H1 (cell line): ENCODE results near the gene ZNF587B. TPM values are rescaled to one million over a fixed set of nuclear protein-coding genes. Genes with fewer than 3 reads are reported as not detected.

Experiments
- CTCF ChIA-PET: fragments of 300-600 bp; sonication (Branson Sonifier 250); formaldehyde crosslinking; loops from one replicate; lab custom pipeline; 2021; ENCODE audit not compliant: partially characterized antibody; lab: Charles Lee
- POLR2A ChIA-PET: fragments of 300-600 bp; sonication (Branson Sonifier 250); formaldehyde crosslinking; loops from one replicate; lab custom pipeline; 2021; ENCODE audit warnings: inconsistent platforms; ENCODE audit not compliant: partially characterized antibody; lab: Charles Lee
- DNase-seq, 2 experiments: peaks; one replicate each; pipeline versions ENCODE4 v3.0.0 to v3.0.0-alpha.2; 2010 to 2022; ENCODE audit warnings: low spot score in 2 of 2, low read depth in 1 of 2, mixed read lengths in 1 of 2
- FAIRE-seq: peaks from 2 replicates; lab custom pipeline; 2011; peaks lifted over from hg19 to GRCh38; lab: Jason Lieb, UNC
- H2AFZ ChIP-seq: 2 replicates; pipeline ENCODE4 v1.8.1; 2012; ENCODE audit warnings: low read length, inconsistent platforms
- H2AK5ac ChIP-seq: 2 replicates; pipeline ENCODE4 v1.6.1; 2013; ENCODE audit warnings: low read depth, low read length
- H2BK120ac ChIP-seq: replicated peaks from 2 replicates; pipeline ENCODE3; 2013; ENCODE audit warnings: low read depth, low read length, inconsistent platforms
- H2BK12ac ChIP-seq: 2 replicates; pipeline ENCODE4 v1.6.1; 2013; ENCODE audit warnings: low read depth, low read length
- H2BK15ac ChIP-seq: 2 replicates; pipeline ENCODE4 v1.6.1; 2013; ENCODE audit warnings: low read length
- H2BK20ac ChIP-seq: 2 replicates; pipeline ENCODE4 v1.6.1; 2013; ENCODE audit warnings: low read length
- H2BK5ac ChIP-seq: 2 replicates; pipeline ENCODE4 v1.6.1; 2013; ENCODE audit warnings: low read depth, low read length
- H3K14ac ChIP-seq: 2 replicates; pipeline ENCODE4 v1.6.1; 2013; ENCODE audit warnings: inconsistent platforms; ENCODE audit not compliant: insufficient read length
- H3K18ac ChIP-seq: 2 replicates; pipeline ENCODE4 v1.6.1; 2013; ENCODE audit warnings: low read length; ENCODE audit errors: extremely low read depth
- H3K23ac ChIP-seq: 2 replicates; pipeline ENCODE4 v1.6.1; 2013; ENCODE audit warnings: inconsistent platforms; ENCODE audit not compliant: insufficient read length
- H3K23me2 ChIP-seq: 2 replicates; pipeline ENCODE4 v1.6.1; 2013; ENCODE audit warnings: low read depth, low read length
- H3K27ac ChIP-seq: 2 replicates; pipeline ENCODE4 v1.6.1; 2011; ENCODE audit warnings: low read depth, low read length, inconsistent platforms
- H3K27me3 ChIP-seq, 4 experiments: replicated peaks in 1 of 4; 1 replicate in 1 of 4; 2 replicates in 3 of 4; pipeline versions ENCODE4 v1.6.1 to v1.8.1; 2011 to 2013; ENCODE audit warnings: low read length in 3 of 4, mild to moderate bottlenecking in 3 of 4, inconsistent platforms in 2 of 4, mixed read lengths in 2 of 4, moderate library complexity in 1 of 4; ENCODE audit not compliant: control insufficient read depth in 3 of 4, insufficient read depth in 3 of 4; ENCODE audit errors: extremely low read depth in 1 of 4
- H3K36me3 ChIP-seq, 4 experiments: 2 replicates each; pipeline versions ENCODE4 v1.6.1 to v1.8.1; 2011 to 2013; ENCODE audit warnings: mild to moderate bottlenecking in 4 of 4, low read length in 3 of 4, moderate library complexity in 2 of 4, control low read depth in 1 of 4, inconsistent platforms in 1 of 4; ENCODE audit not compliant: insufficient read depth in 4 of 4, control insufficient read depth in 2 of 4
- H3K4ac ChIP-seq: replicated peaks from 2 replicates; pipeline ENCODE3; 2013; ENCODE audit warnings: low read length, low read depth, mixed read lengths, inconsistent platforms; ENCODE audit not compliant: insufficient read length
- H3K4me1 ChIP-seq, 4 experiments: replicated peaks in 1 of 4; 1 replicate in 1 of 4; 2 replicates in 3 of 4; pipeline versions ENCODE4 v1.6.1 to v1.8.1; 2011 to 2013; ENCODE audit warnings: low read length in 3 of 4, inconsistent platforms in 2 of 4, mixed read lengths in 1 of 4; ENCODE audit not compliant: insufficient read depth in 4 of 4, control insufficient read depth in 3 of 4
- H3K4me2 ChIP-seq, 2 experiments: 2 replicates each; pipeline versions ENCODE4 v1.6.1 to v1.8.1; 2011 to 2013; ENCODE audit warnings: low read depth in 2 of 2, low read length in 2 of 2, control low read depth in 1 of 2, inconsistent platforms in 1 of 2, mild to moderate bottlenecking in 1 of 2; ENCODE audit not compliant: insufficient read depth in 1 of 2
- H3K4me3 ChIP-seq, 4 experiments: fragments of 200-600, 300-600 bp in 1 of 4; sonication (generic), shearing (Covaris generic), sonication (Bioruptor Twin) in 1 of 4; 2 replicates each; pipeline versions ENCODE4 v1.5.1 to v1.8.1; 2011 to 2016; ENCODE audit warnings: low read length in 4 of 4, low read depth in 3 of 4, control low read depth in 2 of 4, inconsistent platforms in 2 of 4, mild to moderate bottlenecking in 2 of 4, mixed read lengths in 1 of 4, moderate library complexity in 1 of 4; ENCODE audit not compliant: insufficient read depth in 2 of 4; ENCODE audit errors: extremely low read depth in 1 of 4
- H3K56ac ChIP-seq: replicated peaks from 2 replicates; pipeline ENCODE3; 2013; ENCODE audit warnings: low read depth, mild to moderate bottlenecking, mixed read lengths, low read length, inconsistent platforms; ENCODE audit not compliant: insufficient read length
- H3K79me1 ChIP-seq: 2 replicates; pipeline ENCODE4 v1.6.1; 2013; ENCODE audit warnings: low read depth, low read length, control low read depth
- H3K79me2 ChIP-seq, 2 experiments: 2 replicates each; pipeline versions ENCODE4 v1.6.1 to v1.8.1; 2012 to 2013; ENCODE audit warnings: low read length in 2 of 2, mild to moderate bottlenecking in 2 of 2, inconsistent platforms in 1 of 2; ENCODE audit not compliant: insufficient read depth in 2 of 2, control insufficient read depth in 1 of 2
- H3K9ac ChIP-seq, 4 experiments: replicated peaks in 1 of 4; 1 replicate in 1 of 4; 2 replicates in 3 of 4; pipeline versions ENCODE4 v1.6.1 to v1.8.1; 2011 to 2013; ENCODE audit warnings: low read depth in 3 of 4, low read length in 3 of 4, control low read depth in 2 of 4, mild to moderate bottlenecking in 2 of 4, moderate library complexity in 2 of 4, inconsistent platforms in 1 of 4; ENCODE audit errors: extremely low read depth in 1 of 4
- H3K9me3 ChIP-seq, 2 experiments: 2 replicates each; pipeline versions ENCODE4 v1.6.1 to v1.8.1; 2012 to 2013; ENCODE audit warnings: mild to moderate bottlenecking in 2 of 2, moderate library complexity in 2 of 2, control low read depth in 1 of 2, inconsistent platforms in 1 of 2, low read depth in 1 of 2, low read length in 1 of 2, mixed read lengths in 1 of 2; ENCODE audit not compliant: insufficient read depth in 2 of 2
- H4K20me1 ChIP-seq, 2 experiments: replicated peaks in 1 of 2; 2 replicates each; pipeline versions ENCODE3 to v1.8.1; 2011 to 2013; ENCODE audit warnings: inconsistent platforms in 2 of 2, low read length in 2 of 2, mild to moderate bottlenecking in 1 of 2; ENCODE audit not compliant: insufficient read depth in 2 of 2, control insufficient read depth in 1 of 2
- H4K5ac ChIP-seq: 2 replicates; pipeline ENCODE4 v1.6.1; 2013; ENCODE audit warnings: low read length, low read depth, mixed read lengths, inconsistent platforms; ENCODE audit not compliant: insufficient read length
- H4K8ac ChIP-seq: 2 replicates; pipeline ENCODE4 v1.8.0; 2013; ENCODE audit warnings: mild to moderate bottlenecking, moderate library complexity, low read length, inconsistent platforms; ENCODE audit not compliant: insufficient read depth; ENCODE audit errors: extremely low read depth
- H4K91ac ChIP-seq: replicated peaks from 2 replicates; pipeline ENCODE3; 2013; ENCODE audit warnings: low read length, mixed read lengths, inconsistent platforms; ENCODE audit not compliant: insufficient read length
- BCL11A ChIP-seq, 2 experiments: IDR thresholded peaks; one replicate each; pipeline ENCODE4 v1.6.1; 2011; ENCODE audit warnings: low read depth in 2 of 2, low read length in 2 of 2, mild to moderate bottlenecking in 2 of 2
- BRCA1 ChIP-seq: IDR thresholded peaks from 2 replicates; pipeline ENCODE4 v1.6.1; 2012; ENCODE audit warnings: low read depth, low read length, improper control_type of control experiment
- CTBP2 ChIP-seq: IDR thresholded peaks from 2 replicates; pipeline ENCODE4 v1.7.0; 2011; ENCODE audit warnings: borderline replicate concordance, mild to moderate bottlenecking, moderate library complexity, mixed read lengths, low read length; ENCODE audit not compliant: insufficient read depth, insufficient read length
- EGR1 ChIP-seq: IDR thresholded peaks from 2 replicates; pipeline ENCODE4 v1.6.1; 2011; ENCODE audit warnings: low read depth, low read length, borderline replicate concordance
- NRF1 ChIP-seq: IDR thresholded peaks from 2 replicates; pipeline ENCODE4 v1.6.1; 2011; ENCODE audit warnings: mild to moderate bottlenecking, low read depth, low read length, improper control_type of control experiment
- PHF8 ChIP-seq: fragments of 200-600 bp; sonication (generic); conservative IDR thresholded peaks from 2 replicates; pipeline ENCODE4 v1.7.1; 2012; ENCODE audit warnings: low read depth, mild to moderate bottlenecking, inconsistent platforms, low read length, moderate library complexity
- RBBP5 ChIP-seq: IDR thresholded peaks from 2 replicates; pipeline ENCODE4 v1.7.1; 2012; ENCODE audit warnings: low read depth, mild to moderate bottlenecking, inconsistent platforms, low read length, moderate library complexity, borderline replicate concordance
- RNF2 ChIP-seq: fragments of 200-900, 300-1000 bp; sonication (generic); IDR thresholded peaks from 2 replicates; pipeline ENCODE4 v1.7.1; 2016; ENCODE audit warnings: borderline replicate concordance, low read depth, mild to moderate bottlenecking, antibody characterized with exemption, low read length; ENCODE audit not compliant: poor library complexity, severe bottlenecking; ENCODE audit errors: missing control alignments
- RXRA ChIP-seq: IDR thresholded peaks from 2 replicates; pipeline ENCODE4 v1.6.1; 2011; ENCODE audit warnings: low read depth, mild to moderate bottlenecking, low read length, moderate library complexity; ENCODE audit not compliant: insufficient read depth
- YY1 ChIP-seq: IDR thresholded peaks from 2 replicates; pipeline ENCODE4 v1.6.1; 2011; ENCODE audit warnings: low read depth, mild to moderate bottlenecking, low read length
- WGBS, 2 experiments: shearing (Covaris generic) in 1 of 2; methylation state at CpG; one replicate each; pipeline versions ENCODE4 v1.1.6 to v1.1.7; 2013 to 2015; ENCODE audit warnings: low lambda C conversion rate in 2 of 2, mixed read lengths in 2 of 2, inconsistent platforms in 1 of 2, low coverage in 1 of 2, missing lambda C conversion rate in 1 of 2; ENCODE audit not compliant: insufficient replicate concordance in 2 of 2, insufficient coverage in 1 of 2, insufficient read length in 1 of 2; ENCODE audit errors: extremely low coverage in 1 of 2, missing lambda C conversion rate in 1 of 2; 5-methylcytosine and 5-hydroxymethylcytosine counted together
- polyA plus RNA-seq, 7 experiments: library from polyadenylated mRNA; depleted of rRNA in 3 of 7; stranded (reverse) in 5 of 7; unstranded in 2 of 7; fragments of >200 nt in 5 of 7; fragments of 200-250 nt in 2 of 7; gene quantifications; 1 replicate in 5 of 7; 2 replicates in 1 of 7; 4 replicates in 1 of 7; pipeline versions ENCODE4 v1.2.1 to v1.2.3, GENCODE V29; 2011 to 2013; ENCODE audit warnings: missing spikeins in 2 of 7, mixed read lengths in 2 of 7
- total RNA-seq: library from RNA; stranded (reverse); fragmentation: NEBNext Ultra II Directional; extraction: Animal tissue kit (Norgen Biotek cat#: 25700); gene quantifications from 2 replicates; pipeline ENCODE4 v1.2.1, GENCODE V29; 2021
- TF ChIP-seq, protein P1 (sequence below): IDR thresholded peaks from 2 replicates; pipeline ENCODE4 v1.6.1; 2011; ENCODE audit warnings: low read length, improper control_type of control experiment

Gene ZNF587B
- total and polyA plus RNA-seq, 2 of the 8 experiments (the other 6 are each of a cell fraction or from before 2014, with no cell fraction given) = 13.8 to 60.1 TPM

GRCh38 chr19:57841122-57841763 lies 11.1 kb downstream of the ZNF587B start:
- no peak overlapping the region for H3K4ac ChIP-seq
- ChIA-PET POLR2A (interaction anchor here (1.1 to 3.4 kb wide), 4 partner anchors 9 to 47 kb away, joined by 3 to 16 read pairs (median 7); partner anchors contain the start of genes ZNF587 and ZNF587B), CTCF (no interaction called here)
- H4K5ac ChIP-seq = no peak overlapping the region
- H2BK12ac ChIP-seq = no peak overlapping the region
- H3K79me1 ChIP-seq = peaks cover 5% of the 10 kb centered on the region; the same call in 1 of the 2 replicates
- no peak overlapping the region for H2AFZ ChIP-seq
- H4K8ac ChIP-seq = no peak overlapping the region
- H3K4me1 ChIP-seq = no peaks in the 10 kb centered on the region
- no peak overlapping the region for H2BK120ac ChIP-seq
- H3K23ac ChIP-seq = no peak overlapping the region
- H3K23me2 ChIP-seq = no peaks in the 10 kb centered on the region
- H3K18ac ChIP-seq = no peak overlapping the region
- DNase-seq = no peak
- 97% methylated on average over 6 of the region's 6 CpGs; no CpG with 5 or more reads in 1 of the 2 experiments for WGBS, 2 experiments
- no peak overlapping the region for H2BK15ac ChIP-seq
- no peak for FAIRE-seq
- H3K4me2 ChIP-seq = no peak overlapping the region
- H3K27me3 ChIP-seq = no peaks in the 10 kb centered on the region
- H4K91ac ChIP-seq = no peak overlapping the region
- H2BK5ac ChIP-seq = no peak overlapping the region
- H3K36me3 ChIP-seq = peaks cover 12 to 63% (median 36%) of the 10 kb centered on the region in 4 experiments
- H3K79me2 ChIP-seq = peaks cover 7 to 83% of the 10 kb centered on the region in 2 experiments; a peak in 3 of 4 replicates
- no peak overlapping the region for H3K14ac ChIP-seq
- H3K9ac ChIP-seq = no peak overlapping the region
- H3K9me3 ChIP-seq = no peaks in the 10 kb centered on the region
- no peak overlapping the region for H2BK20ac ChIP-seq
- no peak overlapping the region for H3K4me3 ChIP-seq
- H3K56ac ChIP-seq = no peak overlapping the region
- H3K27ac ChIP-seq = no peak overlapping the region
- peaks cover 6 to 14% of the 10 kb centered on the region in 2 experiments for H4K20me1 ChIP-seq
- H2AK5ac ChIP-seq = no peak overlapping the region
- TF ChIP-seq, protein P1, sequence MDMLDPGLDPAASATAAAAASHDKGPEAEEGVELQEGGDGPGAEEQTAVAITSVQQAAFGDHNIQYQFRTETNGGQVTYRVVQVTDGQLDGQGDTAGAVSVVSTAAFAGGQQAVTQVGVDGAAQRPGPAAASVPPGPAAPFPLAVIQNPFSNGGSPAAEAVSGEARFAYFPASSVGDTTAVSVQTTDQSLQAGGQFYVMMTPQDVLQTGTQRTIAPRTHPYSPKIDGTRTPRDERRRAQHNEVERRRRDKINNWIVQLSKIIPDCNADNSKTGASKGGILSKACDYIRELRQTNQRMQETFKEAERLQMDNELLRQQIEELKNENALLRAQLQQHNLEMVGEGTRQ = no peak
- TF ChIP-seq BCL11A (IDR thresholded peaks at IDR 0.05; ENCODE audit: low read depth in 2 of 2, low read length in 2 of 2) (no peak), BRCA1 (no peak), RBBP5 (no peak), RXRA (no peak), NRF1 (no peak), CTBP2 (no peak), RNF2 (no peak), EGR1 (no peak), YY1 (no peak), PHF8 (no peak)
